ENCODE measurements around the gene GATM.
"Not testable (repeated sequence)": the region's sequence is repeated elsewhere in the genome, so short reads cannot be mapped to it uniquely, and the experiment has no call there.

The GATM gene

GRCh38 chr15:45351227-45351626 lies 27.1 kb downstream of the GATM start:
- DNase-seq (ENCODE audit: low spot score): no peak

GRCh38 chr15:45349623-45350022 lies 28.7 kb downstream of the GATM start:
- no peak for DNase-seq (ENCODE audit: low spot score)

GRCh38 chr15:45347989-45348388 lies 30.4 kb downstream of the GATM start:
- DNase-seq (ENCODE audit: low spot score): no peak

- no peak for DNase-seq (ENCODE audit: low spot score)
These were observed 31.3 kb downstream of the GATM start for GRCh38 chr15:45347033-45347432.

- no peak for DNase-seq (ENCODE audit: low spot score)
These were observed 32.0 kb downstream of the GATM start for GRCh38 chr15:45346381-45346780.

- DNase-seq (ENCODE audit: low spot score): no peak
These were observed 35.0 kb downstream of the GATM start for GRCh38 chr15:45343258-45343860.

GRCh38 chr15:45341790-45342189 lies 36.6 kb downstream of the GATM start:
- DNase-seq (ENCODE audit: low spot score): no peak

- DNase-seq (ENCODE audit: low spot score): no peak
These were observed 37.9 kb downstream of the GATM start for GRCh38 chr15:45340429-45340828.

- DNase-seq (ENCODE audit: low spot score): no peak
These were observed 39.9 kb downstream of the GATM start for GRCh38 chr15:45338417-45338816.

GRCh38 chr15:45337224-45337623 lies 41.1 kb downstream of the GATM start:
- DNase-seq (ENCODE audit: low spot score): no peak

GRCh38 chr15:45333550-45333949 lies 44.8 kb downstream of the GATM start:
- no peak for DNase-seq (ENCODE audit: low spot score)

GRCh38 chr15:45332694-45333093 lies 45.6 kb downstream of the GATM start:
- DNase-seq (ENCODE audit: low spot score): no peak

- no peak for DNase-seq (ENCODE audit: low spot score)
These were observed 46.4 kb downstream of the GATM start for GRCh38 chr15:45331972-45332371.

- DNase-seq (ENCODE audit: low spot score): no peak
These were observed 49.7 kb downstream of the GATM start for GRCh38 chr15:45328663-45329062.

- DNase-seq (ENCODE audit: low spot score): no peak
These were observed 51.6 kb downstream of the GATM start for GRCh38 chr15:45326741-45327140.

GRCh38 chr15:45326280-45326679 lies 52.1 kb downstream of the GATM start:
- DNase-seq (ENCODE audit: low spot score): no peak

GRCh38 chr15:45320581-45321205 lies 57.7 kb downstream of the GATM start:
- no peak for DNase-seq (ENCODE audit: low spot score)

- DNase-seq (ENCODE audit: low spot score): no peak
These were observed 58.7 kb downstream of the GATM start for GRCh38 chr15:45319472-45320214.

- no peak for DNase-seq (ENCODE audit: low spot score)
These were observed 63.4 kb downstream of the GATM start for GRCh38 chr15:45314960-45315359.

- not testable (repeated sequence) for DNase-seq (ENCODE audit: low spot score)
These were observed 64.2 kb downstream of the GATM start for GRCh38 chr15:45314117-45314516.
